Stimulated activated CD4-positive, alpha-beta T cell treated with anti-CD3 and anti-CD28 coated beads, Interleukin-1b, Interleukin-23, amount 100 ng/mL, for 48 hours (primary cell): Measurements from ENCODE around the gene CCDC34.

Source experiments
- DNase-seq: peaks from one replicate; pipeline ENCODE4 v3.0.0-alpha.2; 2020

Gene CCDC34, protein sequence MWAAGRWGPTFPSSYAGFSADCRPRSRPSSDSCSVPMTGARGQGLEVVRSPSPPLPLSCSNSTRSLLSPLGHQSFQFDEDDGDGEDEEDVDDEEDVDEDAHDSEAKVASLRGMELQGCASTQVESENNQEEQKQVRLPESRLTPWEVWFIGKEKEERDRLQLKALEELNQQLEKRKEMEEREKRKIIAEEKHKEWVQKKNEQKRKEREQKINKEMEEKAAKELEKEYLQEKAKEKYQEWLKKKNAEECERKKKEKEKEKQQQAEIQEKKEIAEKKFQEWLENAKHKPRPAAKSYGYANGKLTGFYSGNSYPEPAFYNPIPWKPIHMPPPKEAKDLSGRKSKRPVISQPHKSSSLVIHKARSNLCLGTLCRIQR

DNA sequence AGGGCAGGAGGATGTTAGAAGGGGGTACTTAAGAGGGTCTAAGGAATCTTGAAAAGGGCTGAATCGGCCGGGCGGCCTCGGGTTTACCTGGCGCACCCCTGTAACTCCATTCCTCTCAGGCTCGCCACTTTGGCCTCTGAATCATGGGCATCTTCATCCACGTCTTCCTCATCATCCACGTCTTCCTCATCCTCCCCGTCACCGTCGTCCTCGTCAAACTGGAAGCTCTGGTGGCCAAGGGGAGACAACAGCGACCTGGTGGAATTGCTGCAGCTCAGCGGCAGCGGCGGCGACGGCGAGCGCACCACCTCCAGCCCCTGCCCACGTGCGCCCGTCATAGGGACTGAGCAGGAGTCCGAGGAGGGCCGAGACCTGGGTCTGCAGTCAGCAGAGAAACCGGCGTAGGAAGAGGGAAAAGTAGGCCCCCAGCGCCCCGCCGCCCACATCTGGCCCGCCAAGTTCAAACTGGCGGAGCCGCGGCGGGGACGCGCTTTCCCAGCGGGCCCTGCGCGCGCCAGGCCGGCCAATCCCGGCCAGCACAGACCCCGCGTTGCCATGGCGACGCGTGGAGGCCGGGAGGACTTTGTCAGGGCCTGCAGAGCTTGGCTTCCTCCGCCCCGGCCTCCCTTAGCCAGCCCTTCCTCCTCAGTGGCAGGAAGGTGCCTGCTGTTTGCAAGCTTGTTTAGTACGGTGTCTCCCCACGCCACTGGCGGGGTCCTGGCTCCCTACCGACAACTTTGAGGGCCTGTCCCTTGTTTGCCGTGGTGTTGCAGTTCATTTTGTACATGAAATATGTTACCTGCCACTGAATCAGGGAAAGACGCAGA is at the start of gene CCDC34:
TSS of gene CCDC34 (minus strand) at position 467 of the 827 bp plus-strand sequence. CDS start at position 446, 21 bp downstream.
- DNase-seq, result peak; percentile 88

DNA sequence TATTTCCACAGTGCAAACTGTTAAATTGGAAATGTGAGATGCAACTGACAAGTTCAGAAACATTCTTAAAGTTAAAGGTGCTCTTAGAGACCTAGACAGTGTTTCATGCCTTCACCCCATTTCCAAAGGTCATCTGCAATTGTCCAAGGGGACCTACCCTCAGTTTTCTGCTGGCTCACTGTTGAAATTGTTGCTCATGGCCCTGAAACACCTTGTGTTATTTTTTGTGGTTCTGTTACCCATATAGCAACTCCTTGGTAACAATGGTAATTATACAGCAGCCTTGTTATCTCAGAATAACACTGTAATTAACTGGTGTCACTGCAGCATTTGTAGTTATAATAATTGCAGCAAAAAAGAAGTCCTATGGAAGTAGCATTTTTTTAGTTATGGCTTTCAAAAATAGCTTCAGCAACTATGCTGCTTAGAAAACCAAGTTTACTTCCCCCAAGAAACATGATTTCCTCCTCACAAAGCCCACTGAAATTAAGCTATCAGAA is 49.2 kb upstream of the CCDC34 start:
- no peak for DNase-seq

DNA sequence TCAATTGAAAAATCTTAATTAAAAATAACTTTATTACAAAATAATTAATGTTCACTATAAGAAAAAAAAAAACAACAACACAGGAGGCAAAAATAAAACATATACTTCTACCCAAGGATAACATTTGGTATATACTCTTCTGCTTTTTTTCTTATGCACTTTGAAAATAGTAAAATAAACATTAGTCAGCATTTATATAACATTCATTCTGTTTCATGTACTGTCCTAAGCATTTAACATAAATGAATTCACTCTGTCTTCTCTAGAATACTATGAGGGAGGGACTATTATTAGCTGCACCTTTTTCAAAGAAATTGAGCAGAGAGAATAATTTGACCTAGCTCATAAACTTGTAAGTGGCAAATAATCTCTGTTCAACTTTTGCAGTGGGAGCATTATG is 48.3 kb upstream of the CCDC34 start:
- no peak for DNase-seq

DNA sequence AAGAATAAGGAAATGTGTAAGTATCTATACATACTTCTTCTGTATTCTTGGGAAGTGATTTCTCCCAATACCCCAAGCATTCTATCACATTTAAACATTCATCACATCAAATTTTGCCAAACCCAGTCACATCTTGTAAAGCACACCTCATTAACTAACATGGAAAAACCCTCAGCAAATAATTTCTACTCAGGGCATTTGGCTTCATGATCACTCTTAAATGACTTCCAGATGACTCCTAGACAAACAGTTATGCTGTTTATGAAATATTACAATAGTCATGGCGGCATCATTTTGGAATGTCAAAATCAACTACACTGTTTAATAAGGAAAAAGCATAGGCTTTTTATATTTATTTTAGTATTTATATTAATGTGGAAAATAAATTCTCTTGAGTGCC is 47.3 kb upstream of the CCDC34 start:
- no peak for DNase-seq

DNA sequence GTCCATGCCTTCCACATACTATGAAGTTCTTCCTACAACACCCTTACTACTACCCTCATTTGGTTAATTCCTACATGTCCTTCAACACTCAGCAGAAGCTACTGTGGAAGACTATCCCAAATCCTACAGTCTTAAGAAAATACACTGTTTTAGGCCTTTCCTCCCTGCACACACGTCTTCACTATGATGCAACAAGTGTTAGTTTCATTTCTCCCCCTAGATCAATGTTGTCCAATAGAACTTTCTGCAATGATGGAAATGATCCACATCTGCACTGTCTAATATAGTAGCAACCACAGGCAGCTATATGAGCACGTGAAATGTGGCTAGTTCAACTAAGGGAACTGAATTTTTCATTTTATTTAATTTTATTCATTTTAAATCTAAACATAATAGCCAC is 46.7 kb upstream of the CCDC34 start:
- no peak for DNase-seq

DNA sequence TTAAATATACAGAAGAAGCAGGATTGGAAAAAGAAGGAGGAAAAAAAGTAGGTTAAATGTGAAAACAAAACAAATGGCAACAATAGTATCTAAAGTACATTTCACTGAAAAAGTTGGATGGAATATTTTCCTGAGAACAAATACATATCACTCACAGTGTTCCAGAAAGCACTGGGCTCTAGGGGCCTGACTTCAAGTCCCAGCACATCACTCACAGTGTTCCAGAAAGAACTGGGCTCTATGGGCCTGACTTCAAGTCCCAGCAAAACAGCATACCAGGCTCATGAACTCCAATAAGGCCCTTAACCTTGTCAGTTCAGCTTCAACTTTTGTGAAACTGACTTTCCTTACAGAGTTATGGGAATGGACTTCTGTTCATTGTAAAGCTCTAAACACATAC is 46.0 kb upstream of the CCDC34 start:
- DNase-seq, result no peak

DNA sequence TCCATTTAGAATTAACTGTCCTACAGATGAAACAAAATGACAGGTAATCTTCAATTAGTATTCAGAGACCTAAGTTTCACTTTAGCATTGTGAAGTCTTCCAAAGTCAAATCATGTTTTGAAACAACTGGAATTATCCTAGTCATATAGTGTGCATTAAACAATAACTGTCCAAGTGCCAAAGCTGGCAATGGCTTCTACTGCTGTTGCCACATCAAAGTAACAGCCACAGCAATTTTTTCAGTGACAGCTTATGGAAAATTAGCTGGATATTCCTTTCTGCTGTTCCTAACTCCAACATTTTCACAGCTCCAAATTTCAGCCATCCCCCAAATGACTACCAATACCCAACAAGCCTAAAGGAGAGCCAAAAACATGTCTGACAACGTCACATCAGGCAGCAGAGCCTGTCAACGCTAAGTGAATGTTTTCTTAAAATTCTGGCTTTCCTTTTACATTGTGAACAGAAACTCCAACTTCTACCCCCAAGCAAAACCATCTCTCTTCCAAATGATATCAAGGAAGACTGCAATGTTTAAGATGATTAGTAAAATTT is 45.3 kb upstream of the CCDC34 start:
- DNase-seq, result no peak

DNA sequence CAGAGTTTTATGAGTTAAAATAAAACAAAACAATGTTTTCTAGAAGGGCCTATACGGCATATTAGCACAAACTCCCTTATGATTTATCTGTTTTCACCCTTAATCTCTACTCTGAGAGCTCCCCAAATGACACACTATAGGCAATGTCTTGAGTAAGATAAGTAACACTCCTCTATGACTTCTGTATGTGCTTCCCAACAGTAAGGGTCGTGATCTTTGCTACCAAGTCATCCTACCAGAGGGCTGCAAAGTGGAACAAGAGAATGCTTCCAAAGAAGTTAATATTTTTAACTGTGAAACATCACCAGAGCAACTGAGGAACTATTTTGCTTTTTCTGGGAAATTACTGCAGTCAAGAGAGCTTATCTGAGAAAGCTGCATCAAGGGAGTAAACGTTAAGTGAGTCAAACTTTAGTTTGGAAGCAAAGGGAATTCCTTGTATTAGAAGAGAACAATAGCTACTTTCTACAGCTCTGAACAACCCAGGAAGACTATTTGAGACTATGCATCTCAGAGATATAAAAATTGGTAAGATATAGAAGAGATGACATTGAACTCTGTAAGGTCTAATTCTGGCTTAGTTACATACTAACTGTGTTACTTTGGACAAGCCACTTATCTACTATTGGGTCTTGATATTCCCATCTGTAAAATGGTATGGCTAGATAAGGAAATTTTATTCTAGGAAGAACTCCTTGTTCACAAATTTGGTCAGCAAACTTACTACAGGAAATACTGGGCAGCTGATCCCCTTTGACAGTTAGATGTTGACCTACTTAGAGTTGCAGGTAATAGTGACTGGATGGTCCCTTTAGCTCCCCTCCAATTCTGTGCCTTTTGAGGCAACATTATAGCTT is 43.7 kb upstream of the CCDC34 start:
- DNase-seq, result no peak

DNA sequence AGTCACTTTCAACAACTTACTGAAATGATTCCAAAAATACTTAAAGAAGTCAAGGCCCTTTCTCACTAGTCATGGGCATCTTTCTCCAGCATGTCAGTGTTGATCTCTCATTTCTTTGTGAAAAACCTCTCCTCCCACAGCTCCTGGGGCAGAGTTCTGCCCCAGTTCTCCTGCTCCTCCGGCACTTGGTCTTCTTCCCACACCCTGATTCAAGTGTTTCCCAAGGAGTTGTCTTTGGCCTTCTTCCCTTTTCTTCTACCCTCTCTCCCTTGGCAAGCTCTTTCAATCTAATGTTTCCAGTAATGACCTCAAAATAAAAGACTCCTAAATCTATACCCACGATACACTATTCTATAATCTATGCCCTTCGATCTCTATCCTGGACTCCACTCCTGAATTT is 42.1 kb upstream of the CCDC34 start:
- no peak for DNase-seq

DNA sequence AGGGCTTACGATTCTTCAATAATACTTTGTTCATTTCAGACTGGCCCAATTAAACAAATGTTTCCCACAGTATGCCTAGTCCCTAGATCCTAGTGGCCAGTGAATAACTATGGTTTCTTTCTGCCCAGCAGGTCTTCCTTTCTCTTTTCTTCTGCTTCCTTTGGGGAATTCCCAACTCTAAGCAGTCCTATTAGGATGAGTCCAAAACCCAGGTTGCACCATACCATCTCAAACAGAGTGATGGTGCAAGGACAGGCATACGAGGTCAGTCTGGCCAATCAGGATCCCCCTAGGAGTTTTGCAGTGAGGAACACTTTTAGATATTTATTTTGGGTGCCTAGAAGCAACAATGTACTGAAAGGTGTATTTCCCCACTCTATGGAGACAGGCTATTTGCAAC is 41.4 kb upstream of the CCDC34 start:
- DNase-seq, result no peak

DNA sequence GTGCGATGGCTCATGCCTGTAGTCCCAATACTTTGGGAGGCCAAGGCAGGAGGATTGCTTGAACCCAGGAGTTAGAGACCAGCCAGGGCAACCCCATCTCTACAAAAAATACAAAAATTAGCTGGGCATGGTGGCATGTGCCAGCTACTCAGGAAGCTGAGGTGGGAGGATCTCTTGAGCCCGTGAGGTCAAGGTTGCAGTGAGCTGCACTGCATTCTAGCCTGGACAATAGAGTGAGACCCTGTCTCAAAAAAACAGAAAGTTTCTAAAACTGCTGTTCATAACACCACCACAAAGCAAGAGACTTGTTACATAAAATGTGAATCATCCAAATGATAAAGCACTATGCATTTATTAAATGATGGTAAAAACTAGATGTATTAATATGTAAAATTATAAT is 40.2 kb upstream of the CCDC34 start:
- no peak for DNase-seq

DNA sequence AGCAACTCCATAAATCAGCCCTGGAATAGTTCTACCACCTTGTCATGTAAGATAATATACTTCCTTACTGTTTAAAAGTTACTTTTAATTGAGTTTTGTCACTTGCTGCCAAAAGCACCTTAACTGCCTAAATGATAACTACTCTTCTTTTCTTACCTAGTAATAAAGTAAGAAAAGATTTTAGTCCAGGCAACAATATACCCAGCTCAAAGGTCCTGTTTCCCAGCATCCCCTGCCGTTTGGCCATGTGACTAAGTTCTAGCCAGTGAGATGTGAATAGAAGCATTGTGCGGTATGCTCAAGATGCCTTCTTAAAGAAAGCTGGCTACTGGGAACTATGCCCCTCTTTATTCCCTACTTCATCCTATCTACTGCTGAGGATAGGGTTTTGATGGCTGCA is 39.4 kb upstream of the CCDC34 start:
- DNase-seq, result no peak

DNA sequence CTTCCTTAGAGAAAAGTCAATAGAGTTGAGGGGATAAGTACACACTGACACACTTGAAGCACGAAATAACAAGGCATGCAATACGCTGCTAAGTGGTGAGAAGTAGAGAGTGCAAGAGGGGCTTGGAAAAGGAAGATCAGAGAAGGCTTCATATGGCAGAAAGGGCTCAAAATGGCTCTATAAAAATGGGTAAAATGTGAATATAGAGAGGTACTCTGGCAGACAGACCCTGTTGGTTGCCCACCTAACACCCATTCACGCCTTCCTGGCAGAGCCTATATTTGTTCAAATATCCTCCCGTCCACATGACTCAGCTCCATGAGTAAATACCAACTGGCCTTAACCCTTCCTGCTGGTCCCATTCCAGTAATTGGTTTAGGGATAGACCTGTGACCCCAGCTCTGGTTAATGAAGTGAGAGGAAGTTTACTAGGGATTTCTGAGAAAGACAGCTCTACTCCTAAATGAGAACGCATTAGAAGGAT is 38.9 kb upstream of the CCDC34 start:
- no peak for DNase-seq

DNA sequence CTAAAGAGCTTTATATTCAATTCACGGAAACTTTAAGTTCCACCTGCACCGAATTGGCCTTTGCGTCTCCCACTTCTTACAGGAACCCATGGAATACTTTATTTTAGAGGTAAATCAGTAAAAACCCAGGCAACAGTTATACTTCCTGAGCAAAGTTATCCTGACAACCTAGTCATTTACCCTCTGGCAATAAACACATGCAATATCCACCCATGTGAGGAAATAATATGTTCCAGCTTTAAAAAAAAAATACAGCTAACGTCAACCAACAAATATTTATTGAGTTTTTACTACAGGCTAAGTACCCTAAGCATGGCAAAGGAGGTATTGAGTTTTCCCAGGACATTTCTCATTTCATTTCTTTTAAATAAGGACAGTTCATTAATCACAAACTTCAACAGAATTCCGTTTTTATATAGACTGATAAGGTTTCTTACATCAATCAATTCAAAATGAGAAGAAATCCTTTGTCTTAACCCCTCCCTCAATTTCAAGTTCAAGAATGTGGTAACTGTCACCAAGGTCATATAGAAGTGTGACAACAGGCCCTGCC is 38.3 kb upstream of the CCDC34 start:
- no peak for DNase-seq

DNA sequence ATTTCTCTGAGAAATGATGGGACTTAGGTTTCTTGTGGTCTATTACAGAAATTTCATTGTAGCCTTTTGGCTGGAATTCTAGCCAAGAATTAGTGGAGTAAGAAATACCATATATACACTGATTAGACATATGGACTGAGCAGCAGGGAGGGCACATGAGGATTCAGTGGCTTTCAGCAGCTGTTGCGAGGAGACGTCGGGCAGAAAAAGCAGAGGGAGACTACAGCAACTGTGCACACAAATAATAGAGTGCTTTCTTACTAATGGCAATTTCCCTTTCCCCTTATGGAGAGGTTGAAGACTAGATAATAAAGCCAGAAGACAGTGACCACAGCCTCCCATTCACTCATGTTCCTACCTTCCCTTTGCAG is 35.4 kb upstream of the CCDC34 start:
- no peak for DNase-seq

DNA sequence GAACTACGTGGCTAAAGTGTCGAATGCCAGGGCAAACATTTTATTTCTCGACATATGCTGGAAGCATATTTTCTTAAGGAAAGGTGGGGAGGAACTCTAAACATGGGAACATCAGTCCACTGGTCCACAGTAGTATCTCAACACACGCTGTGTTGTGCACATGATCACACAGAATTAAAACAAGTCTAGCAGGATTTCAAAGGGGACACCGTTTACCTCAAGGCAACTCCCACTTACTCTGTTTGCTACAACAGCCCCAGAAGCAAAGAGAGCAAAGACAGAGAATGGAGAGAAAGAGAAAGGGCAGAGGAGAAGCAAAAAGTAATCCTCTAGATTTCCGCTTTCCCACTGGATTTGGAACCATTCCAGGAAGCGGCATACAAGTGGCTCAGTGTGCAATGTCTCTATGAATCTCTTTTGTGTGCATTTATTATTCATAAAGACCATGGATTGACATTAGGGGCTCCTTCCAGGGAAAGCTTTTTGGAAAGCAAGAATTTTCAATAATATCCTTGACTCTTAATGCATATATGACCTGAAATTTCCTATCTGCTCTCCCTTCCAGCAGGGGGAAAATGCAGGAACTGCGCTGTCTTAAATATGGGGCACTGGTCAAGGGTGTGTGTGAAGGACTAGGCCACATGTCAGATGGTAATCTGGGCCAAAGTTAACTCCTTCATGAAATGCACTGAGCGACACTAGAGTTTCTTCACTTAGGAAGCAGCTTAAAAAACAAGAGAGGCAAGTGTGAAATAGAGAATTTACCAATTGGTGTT is 34.8 kb upstream of the CCDC34 start:
- DNase-seq, result no peak

DNA sequence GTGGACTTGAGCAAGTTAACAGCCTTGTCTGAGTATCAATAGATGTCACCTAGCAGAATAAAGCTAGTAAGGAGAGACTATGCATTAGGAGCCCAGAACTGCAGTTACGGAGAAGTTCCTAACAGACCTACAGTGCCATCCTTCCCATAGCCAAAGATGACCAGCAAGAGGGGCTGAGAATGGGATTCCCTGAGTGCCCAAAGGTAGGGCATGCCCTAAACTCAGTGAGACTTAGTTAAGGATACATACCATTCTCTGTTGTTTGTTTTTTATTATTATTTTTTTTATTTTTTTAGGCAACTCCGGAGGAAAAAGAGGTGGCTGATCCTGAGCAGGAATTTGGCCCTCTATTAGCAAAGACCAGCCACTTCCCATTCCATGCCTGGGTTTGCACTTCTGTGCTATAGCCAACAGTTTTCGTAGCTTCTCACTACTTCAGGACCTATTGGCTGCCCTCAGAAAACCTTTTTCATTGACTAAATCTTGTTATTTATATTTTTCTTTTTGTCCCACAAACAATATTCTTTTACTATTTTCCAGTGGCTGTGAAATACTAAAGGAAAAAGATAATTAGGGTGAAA is 33.3 kb upstream of the CCDC34 start:
- no peak for DNase-seq

DNA sequence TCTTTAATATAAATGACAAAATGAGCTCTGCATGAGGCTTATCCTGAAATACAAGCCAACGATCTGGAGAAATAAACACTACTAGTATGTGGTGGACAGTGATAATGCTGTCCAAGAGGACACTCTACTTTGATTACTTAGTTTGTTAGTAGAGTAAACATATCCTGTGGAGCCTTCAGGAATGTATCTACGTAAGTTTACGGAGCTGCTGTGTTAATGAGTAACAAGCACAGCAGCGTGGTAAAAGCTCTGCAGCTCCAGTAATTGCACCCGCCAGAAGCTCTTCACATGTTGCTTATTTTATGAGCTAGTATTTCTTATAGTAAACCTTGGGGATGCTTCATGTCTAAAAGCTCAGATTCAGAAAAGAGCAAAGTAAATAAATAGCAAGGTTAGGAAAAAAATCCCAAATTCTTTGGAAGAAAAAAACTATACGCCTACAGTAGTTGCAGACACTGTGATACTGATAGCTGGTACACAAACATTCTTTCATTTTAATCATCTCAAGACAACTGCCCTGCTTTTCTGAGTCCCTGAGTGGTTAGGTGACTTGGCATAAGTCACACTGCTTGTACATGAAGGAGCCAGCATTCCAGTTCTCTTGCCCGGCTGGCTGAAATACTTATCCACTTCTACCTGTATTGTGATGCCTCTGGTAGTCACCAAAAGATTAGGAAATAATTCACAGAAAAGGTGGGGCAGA is 32.7 kb upstream of the CCDC34 start:
- no peak for DNase-seq

DNA sequence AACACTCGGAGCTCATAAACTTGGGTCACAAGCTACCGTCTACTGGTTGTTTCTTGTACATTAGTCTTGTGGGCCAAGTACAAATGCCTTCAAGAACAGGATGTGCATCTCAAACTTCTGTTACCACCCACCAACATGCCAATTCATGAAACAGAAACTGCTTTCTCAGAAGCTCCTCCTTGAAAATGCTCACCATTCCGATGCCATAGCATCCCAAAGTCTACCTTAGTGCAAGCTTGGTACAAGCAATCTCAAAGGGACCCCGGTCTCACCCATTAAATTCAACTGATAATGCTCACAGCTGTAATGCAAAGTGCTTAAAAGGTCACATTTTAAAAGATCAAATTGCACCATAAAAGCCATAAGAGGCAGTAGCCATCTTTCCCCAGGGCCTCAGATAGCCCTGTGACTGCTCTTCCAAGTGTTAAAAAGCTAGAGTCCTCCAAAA is 31.8 kb upstream of the CCDC34 start:
- DNase-seq, result no peak
